ENCODE measurements around the gene MAP3K4. TPM values are rescaled to one million over a fixed set of nuclear protein-coding genes. Genes with fewer than 3 reads are reported as not detected.

Gene MAP3K4
- total and polyA plus RNA-seq, 2 of the 8 experiments (the other 6 are each of a cell fraction or from before 2014, with no cell fraction given), result 16.6 to 51.6 TPM

DNA sequence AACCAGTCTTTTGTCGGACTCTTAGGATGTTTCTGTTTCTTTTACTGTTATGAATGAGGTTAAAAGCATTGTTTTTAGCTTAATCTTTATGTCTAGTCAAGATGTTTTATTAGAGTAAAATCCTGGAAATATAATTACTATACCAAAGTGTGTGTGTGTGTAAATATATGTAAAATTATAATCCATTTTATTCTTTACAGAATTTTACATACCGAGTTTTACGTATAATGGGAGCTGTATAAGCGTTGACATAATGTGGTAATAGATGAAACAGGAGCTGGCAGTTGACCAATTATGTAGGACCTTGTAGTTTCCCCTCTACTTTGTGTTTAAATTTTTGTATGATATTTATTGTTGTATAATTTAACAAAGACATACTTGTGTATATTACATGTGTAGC is 16.7 kb downstream of the MAP3K4 start (continued):
- no peak for TF ChIP-seq POLR2AphosphoS5 (IDR thresholded peaks at IDR 0.05; ENCODE audit: low read depth, low read length)
- TF ChIP-seq CHD1 (IDR thresholded peaks at IDR 0.05; ENCODE audit: low read depth, low read length), result no peak
- TF ChIP-seq SUZ12 (IDR thresholded peaks at IDR 0.05; ENCODE audit: low read length), result no peak
- TF ChIP-seq, protein P1, sequence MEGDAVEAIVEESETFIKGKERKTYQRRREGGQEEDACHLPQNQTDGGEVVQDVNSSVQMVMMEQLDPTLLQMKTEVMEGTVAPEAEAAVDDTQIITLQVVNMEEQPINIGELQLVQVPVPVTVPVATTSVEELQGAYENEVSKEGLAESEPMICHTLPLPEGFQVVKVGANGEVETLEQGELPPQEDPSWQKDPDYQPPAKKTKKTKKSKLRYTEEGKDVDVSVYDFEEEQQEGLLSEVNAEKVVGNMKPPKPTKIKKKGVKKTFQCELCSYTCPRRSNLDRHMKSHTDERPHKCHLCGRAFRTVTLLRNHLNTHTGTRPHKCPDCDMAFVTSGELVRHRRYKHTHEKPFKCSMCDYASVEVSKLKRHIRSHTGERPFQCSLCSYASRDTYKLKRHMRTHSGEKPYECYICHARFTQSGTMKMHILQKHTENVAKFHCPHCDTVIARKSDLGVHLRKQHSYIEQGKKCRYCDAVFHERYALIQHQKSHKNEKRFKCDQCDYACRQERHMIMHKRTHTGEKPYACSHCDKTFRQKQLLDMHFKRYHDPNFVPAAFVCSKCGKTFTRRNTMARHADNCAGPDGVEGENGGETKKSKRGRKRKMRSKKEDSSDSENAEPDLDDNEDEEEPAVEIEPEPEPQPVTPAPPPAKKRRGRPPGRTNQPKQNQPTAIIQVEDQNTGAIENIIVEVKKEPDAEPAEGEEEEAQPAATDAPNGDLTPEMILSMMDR (IDR thresholded peaks at IDR 0.05; ENCODE audit: control extremely low read depth in 1 of 3, insufficient read depth in 1 of 3, low read depth in 1 of 3, low read length in 3 of 3), result no peak
- no peak for TF ChIP-seq BRCA1 (IDR thresholded peaks at IDR 0.05; ENCODE audit: low read depth, low read length)
